ENCODE results near the gene WDR59. TPM values are rescaled to one million over a fixed set of nuclear protein-coding genes. Genes with fewer than 3 reads are reported as not detected.
"Not testable (repeated sequence)": the region's sequence is repeated elsewhere in the genome, so short reads cannot be mapped to it uniquely, and the experiment has no call there.

Gene WDR59
- polyA plus RNA-seq, 3 donors, result 6.7 to 44.4 (median 7.8) TPM

- peak overlapping the region in 1 of 2 donors; percentile 2 for H3K4me3 Mint-ChIP-seq
- DNase-seq, result no peak
- peaks cover 17% of the 10 kb centered on the region for H3K4me1 Mint-ChIP-seq
- peaks cover 13 to 14% of the 10 kb centered on the region in 2 donors for H3K9me3 ChIP-seq (replicated peaks in 1 of 2; ENCODE audit: control insufficient read depth in 1 of 2, insufficient read depth in 1 of 2, low read length in 2 of 2)
- H3K9me3 Mint-ChIP-seq, result peaks cover 14 to 24% (median 21%) of the 10 kb centered on the region in 7 donors
- no peak overlapping the region for H3K4me2 ChIP-seq (replicated peaks; ENCODE audit: extremely low read depth, low read length, poor library complexity, severe bottlenecking)
- peaks cover 82% of the 10 kb centered on the region for H3K79me2 ChIP-seq (ENCODE audit: insufficient read depth, low read length)
- H4K20me1 ChIP-seq (ENCODE audit: insufficient read depth, low read length), result no peaks in the 10 kb centered on the region
- H3K4me3 ChIP-seq (replicated peaks in 1 of 3; ENCODE audit: low read depth in 2 of 3, low read length in 3 of 3), result no peak overlapping the region
- TF ChIP-seq CTCF (IDR thresholded peaks at IDR 0.05), result no peak
- no peak overlapping the region for H2AFZ ChIP-seq (ENCODE audit: insufficient read depth, low read depth, low read length, poor library complexity, severe bottlenecking)
- H3K4me1 ChIP-seq (ENCODE audit: control insufficient read depth in 1 of 2, insufficient read depth in 2 of 2, low read length in 2 of 2), result peaks cover 0 to 17% of the 10 kb centered on the region in 2 donors
- no peak overlapping the region for H3K27ac ChIP-seq (ENCODE audit: low read depth in 1 of 2, low read length in 2 of 2)
- H3K27me3 ChIP-seq (ENCODE audit: control insufficient read depth in 2 of 2, insufficient read depth in 2 of 2, low read length in 2 of 2), result no peaks in the 10 kb centered on the region
- H3K27ac Mint-ChIP-seq, result peak overlapping the region in 2 of 7 donors; percentile 3 to 37
- H3K9ac ChIP-seq (ENCODE audit: insufficient read depth, low read length, poor library complexity, severe bottlenecking), result no peak overlapping the region
- no peaks in the 10 kb centered on the region for H3K27me3 Mint-ChIP-seq (ENCODE audit: low read depth in 3 of 3)
- peaks cover 0 to 15% of the 10 kb centered on the region in 2 donors for H3K36me3 ChIP-seq (replicated peaks in 1 of 2; ENCODE audit: control insufficient read depth in 1 of 2, insufficient read depth in 2 of 2, low read length in 2 of 2)
- intact Hi-C loops (cut with micrococcal nuclease), result no loop called here
- no CpG with 5 or more reads among the region's 3 CpGs for WGBS (ENCODE audit: insufficient coverage)
- H3K36me3 Mint-ChIP-seq, result peaks cover 12 to 21% of the 10 kb centered on the region in 2 donors
Observed at GRCh38 chr16:75017670-75018525, 33.0 kb upstream of the WDR59 start.

- Mint-ChIP-seq H3K36me3 (peaks cover 9 to 21% of the 10 kb centered on the region in 2 donors), H3K9me3 (peaks cover 9 to 19% (median 16%) of the 10 kb centered on the region in 7 donors), H3K4me1 (peaks cover 30% of the 10 kb centered on the region), H3K27ac (peak overlapping the region in 2 of 7 donors; percentile 6 to 13)
- H3K4me3 Mint-ChIP-seq; H4K20me1 ChIP-seq (ENCODE audit: insufficient read depth, low read length); H3K27me3 Mint-ChIP-seq (ENCODE audit: low read depth in 3 of 3); H3K4me2 ChIP-seq (replicated peaks; ENCODE audit: extremely low read depth, low read length, poor library complexity, severe bottlenecking); intact Hi-C loops (cut with micrococcal nuclease); H3K27me3 ChIP-seq (ENCODE audit: control insufficient read depth in 2 of 2, insufficient read depth in 2 of 2, low read length in 2 of 2); H3K4me3 ChIP-seq (replicated peaks in 1 of 3; ENCODE audit: low read depth in 2 of 3, low read length in 3 of 3); H3K9ac ChIP-seq (ENCODE audit: insufficient read depth, low read length, poor library complexity, severe bottlenecking); DNase-seq; H2AFZ ChIP-seq (ENCODE audit: insufficient read depth, low read depth, low read length, poor library complexity, severe bottlenecking); H3K27ac ChIP-seq (ENCODE audit: low read depth in 1 of 2, low read length in 2 of 2): not testable (repeated sequence)
- Histone ChIP-seq H3K4me1 (ENCODE audit: control insufficient read depth in 1 of 2, insufficient read depth in 2 of 2, low read length in 2 of 2) (peaks cover 11 to 30% of the 10 kb centered on the region in 2 donors), H3K9me3 (replicated peaks in 1 of 2; ENCODE audit: control insufficient read depth in 1 of 2, insufficient read depth in 1 of 2, low read length in 2 of 2) (peaks cover 8 to 11% of the 10 kb centered on the region in 2 donors), H3K36me3 (replicated peaks in 1 of 2; ENCODE audit: control insufficient read depth in 1 of 2, insufficient read depth in 2 of 2, low read length in 2 of 2) (peaks cover 0 to 11% of the 10 kb centered on the region in 2 donors), H3K79me2 (ENCODE audit: insufficient read depth, low read length) (peaks cover 83% of the 10 kb centered on the region)
- WGBS (ENCODE audit: insufficient coverage), result 94% methylated on average over 6 of the region's 12 CpGs
Observed at GRCh38 chr16:75016451-75017081, 31.6 kb upstream of the WDR59 start.
